Stimulated activated memory B cell treated with anti-CD40 and anti-IgM and Interleukin-4, amounts not matched to agents 10 μg/mL and 1 μg/mL and 100 μg/mL, for 72 hours (primary cell): ENCODE data around the gene CAMSAP1.
"Not testable (repeated sequence)": the region's sequence is repeated elsewhere in the genome, so short reads cannot be mapped to it uniquely, and the experiment has no call there.

ENCODE experiments used
- ATAC-seq: fragments of 150-1000 bp; cut with Tn5 transposase; 2 replicates; pipeline ENCODE4 v1.10.0; 2021
- H3K27ac Mint-ChIP-seq: one replicate; pipeline ENCODE4 v1.8.0; 2022; ENCODE audit warnings: mild to moderate bottlenecking, mixed read lengths
- H3K27me3 Mint-ChIP-seq: one replicate; pipeline ENCODE4 v1.8.0; 2022; ENCODE audit warnings: mixed read lengths
- H3K36me3 Mint-ChIP-seq: one replicate; pipeline ENCODE4 v1.8.0; 2022; ENCODE audit warnings: mixed read lengths
- H3K4me1 Mint-ChIP-seq: one replicate; pipeline ENCODE4 v1.8.0; 2022; ENCODE audit warnings: mixed read lengths
- H3K4me3 Mint-ChIP-seq: one replicate; pipeline ENCODE4 v1.8.0; 2022; ENCODE audit warnings: mild to moderate bottlenecking, moderate library complexity, mixed read lengths
- H3K9me3 Mint-ChIP-seq: one replicate; pipeline ENCODE4 v1.8.0; 2022; ENCODE audit warnings: mixed read lengths

Gene CAMSAP1

GRCh38 chr9:135914921-135915320 lies 7.6 kb upstream of the CAMSAP1 start:
- no peak overlapping the region for H3K4me3 Mint-ChIP-seq
- no peaks in the 10 kb centered on the region for H3K27me3 Mint-ChIP-seq
- H3K27ac Mint-ChIP-seq, result no peak overlapping the region
- ATAC-seq, result no peak
- H3K36me3 Mint-ChIP-seq, result peaks cover 88% of the 10 kb centered on the region
- H3K9me3 Mint-ChIP-seq, result peaks cover 18% of the 10 kb centered on the region
- H3K4me1 Mint-ChIP-seq, result peaks cover 34% of the 10 kb centered on the region

DNA sequence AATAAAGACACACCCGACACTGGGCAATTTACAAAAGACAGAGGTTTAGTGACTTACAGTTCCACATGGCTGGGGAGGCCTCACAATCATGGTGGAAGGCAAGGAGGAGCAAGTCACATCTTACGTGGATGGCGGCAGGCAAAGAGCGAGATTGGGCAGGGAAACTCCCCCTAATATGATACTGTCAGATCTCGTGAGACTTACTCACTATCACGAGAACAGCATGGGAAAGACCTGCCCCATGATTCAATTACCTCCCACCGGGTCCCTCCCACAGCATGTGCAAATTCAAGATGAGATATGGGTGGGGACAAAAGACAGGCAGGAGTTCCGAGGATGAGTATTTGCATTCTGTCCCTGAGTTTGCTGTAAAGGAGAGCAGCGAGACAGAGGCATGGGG lies 3.9 kb upstream of the CAMSAP1 start:
- peaks cover 42% of the 10 kb centered on the region for H3K4me1 Mint-ChIP-seq
- not testable (repeated sequence) for ATAC-seq, H3K4me3 Mint-ChIP-seq, H3K27me3 Mint-ChIP-seq
- H3K9me3 Mint-ChIP-seq, result peaks cover 11% of the 10 kb centered on the region
- H3K27ac Mint-ChIP-seq, result peak overlapping the region; percentile 61
- peaks cover 70% of the 10 kb centered on the region for H3K36me3 Mint-ChIP-seq

GRCh38 chr9:135910757-135911156 lies 3.4 kb upstream of the CAMSAP1 start:
- peak overlapping the region; percentile 61 for H3K27ac Mint-ChIP-seq
- H3K9me3 Mint-ChIP-seq, result peaks cover 11% of the 10 kb centered on the region
- H3K4me1 Mint-ChIP-seq, result peaks cover 47% of the 10 kb centered on the region
- H3K36me3 Mint-ChIP-seq, result peaks cover 66% of the 10 kb centered on the region
- ATAC-seq, result no peak
- no peaks in the 10 kb centered on the region for H3K27me3 Mint-ChIP-seq
- H3K4me3 Mint-ChIP-seq, result no peak overlapping the region

DNA sequence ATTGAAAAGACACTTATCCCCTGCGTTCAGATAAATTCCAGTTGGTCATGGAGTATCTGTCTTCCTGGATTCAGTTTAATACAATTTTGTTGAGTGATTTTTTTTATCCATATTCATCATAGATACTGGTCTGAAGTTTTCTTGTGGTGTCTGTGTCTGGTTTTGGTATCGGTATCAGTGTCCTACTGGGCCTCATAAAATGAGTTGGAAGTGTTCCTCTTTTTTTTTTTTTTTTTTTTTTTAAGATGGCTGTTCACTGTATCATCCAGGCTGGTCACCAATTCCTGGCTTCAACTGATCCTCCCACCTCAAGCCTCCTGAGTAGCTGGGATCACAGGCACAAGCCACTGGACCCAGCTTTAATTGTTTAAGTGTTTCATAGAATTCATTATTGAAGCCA lies 2.9 kb upstream of the CAMSAP1 start:
- ATAC-seq, result no peak
- Mint-ChIP-seq H3K27ac (peak overlapping the region; percentile 61), H3K9me3 (peaks cover 11% of the 10 kb centered on the region), H3K27me3 (no peaks in the 10 kb centered on the region), H3K4me3 (peak overlapping the region; percentile 36), H3K36me3 (peaks cover 64% of the 10 kb centered on the region), H3K4me1 (peaks cover 52% of the 10 kb centered on the region)

- Mint-ChIP-seq H3K4me1 (peaks cover 61% of the 10 kb centered on the region), H3K4me3 (peak overlapping the region; percentile 70)
These were observed 2.0 kb upstream of the CAMSAP1 start for GRCh38 chr9:135909371-135909770.

DNA sequence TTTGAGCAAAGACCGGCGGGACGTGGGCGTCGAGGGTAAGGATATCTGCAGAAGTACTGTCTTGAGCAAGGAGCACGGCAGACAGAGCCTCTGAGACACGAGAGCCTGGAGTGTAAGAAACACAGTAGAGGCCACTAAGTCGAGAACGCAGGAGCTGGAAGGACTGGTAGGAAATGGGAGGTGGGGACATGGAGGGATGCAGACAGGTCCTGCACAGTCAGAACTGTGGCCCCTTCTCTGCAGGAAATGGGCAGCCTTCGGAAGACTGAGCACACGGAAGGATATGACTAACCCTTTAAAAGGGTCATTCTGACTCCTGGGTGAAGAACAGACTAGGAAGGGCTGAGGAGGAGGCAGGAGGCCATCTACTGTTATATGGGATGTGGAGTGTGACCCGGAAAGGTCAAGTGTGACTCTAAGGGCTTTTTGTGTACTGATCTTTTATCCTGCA lies 1.4 kb upstream of the CAMSAP1 start:
- peaks cover 53% of the 10 kb centered on the region for H3K36me3 Mint-ChIP-seq
- peaks cover 66% of the 10 kb centered on the region for H3K4me1 Mint-ChIP-seq
- no peak for ATAC-seq
- H3K27me3 Mint-ChIP-seq, result no peaks in the 10 kb centered on the region
- H3K9me3 Mint-ChIP-seq, result peaks cover 10% of the 10 kb centered on the region
- H3K27ac Mint-ChIP-seq, result peak overlapping the region; percentile 61
- peak overlapping the region; percentile 70 for H3K4me3 Mint-ChIP-seq

More at GRCh38 chr9:135909371-135909770, 2.0 kb upstream of the CAMSAP1 start:
- Mint-ChIP-seq H3K9me3 (peaks cover 11% of the 10 kb centered on the region), H3K27ac (peak overlapping the region; percentile 61), H3K27me3 (no peaks in the 10 kb centered on the region), H3K36me3 (peaks cover 59% of the 10 kb centered on the region)
- ATAC-seq, result no peak

GRCh38 chr9:135908093-135908753 lies 877 bp upstream of the CAMSAP1 start:
- H3K36me3 Mint-ChIP-seq, result peaks cover 48% of the 10 kb centered on the region
- H3K9me3 Mint-ChIP-seq, result peaks cover 6% of the 10 kb centered on the region
- peaks cover 66% of the 10 kb centered on the region for H3K4me1 Mint-ChIP-seq
- H3K4me3 Mint-ChIP-seq, result peak overlapping the region; percentile 70
- no peaks in the 10 kb centered on the region for H3K27me3 Mint-ChIP-seq
- ATAC-seq, result no peak
- H3K27ac Mint-ChIP-seq, result peak overlapping the region; percentile 61

GRCh38 chr9:135907006-135907430 lies 328 bp downstream of the CAMSAP1 start:
- Mint-ChIP-seq H3K36me3 (peaks cover 45% of the 10 kb centered on the region), H3K4me1 (peaks cover 67% of the 10 kb centered on the region), H3K9me3 (peaks cover 6% of the 10 kb centered on the region), H3K4me3 (peak overlapping the region; percentile 67), H3K27ac (no peak overlapping the region), H3K27me3 (no peaks in the 10 kb centered on the region)
- ATAC-seq, result peak; percentile 39

GRCh38 chr9:135906291-135907005 lies 898 bp downstream of the CAMSAP1 start:
- Mint-ChIP-seq H3K27me3 (no peaks in the 10 kb centered on the region), H3K9me3 (peaks cover 5% of the 10 kb centered on the region), H3K36me3 (peaks cover 44% of the 10 kb centered on the region), H3K4me1 (peaks cover 67% of the 10 kb centered on the region), H3K4me3 (peak overlapping the region; percentile 68), H3K27ac (peak overlapping the region; percentile 59)
- peak; percentile 20 for ATAC-seq

DNA sequence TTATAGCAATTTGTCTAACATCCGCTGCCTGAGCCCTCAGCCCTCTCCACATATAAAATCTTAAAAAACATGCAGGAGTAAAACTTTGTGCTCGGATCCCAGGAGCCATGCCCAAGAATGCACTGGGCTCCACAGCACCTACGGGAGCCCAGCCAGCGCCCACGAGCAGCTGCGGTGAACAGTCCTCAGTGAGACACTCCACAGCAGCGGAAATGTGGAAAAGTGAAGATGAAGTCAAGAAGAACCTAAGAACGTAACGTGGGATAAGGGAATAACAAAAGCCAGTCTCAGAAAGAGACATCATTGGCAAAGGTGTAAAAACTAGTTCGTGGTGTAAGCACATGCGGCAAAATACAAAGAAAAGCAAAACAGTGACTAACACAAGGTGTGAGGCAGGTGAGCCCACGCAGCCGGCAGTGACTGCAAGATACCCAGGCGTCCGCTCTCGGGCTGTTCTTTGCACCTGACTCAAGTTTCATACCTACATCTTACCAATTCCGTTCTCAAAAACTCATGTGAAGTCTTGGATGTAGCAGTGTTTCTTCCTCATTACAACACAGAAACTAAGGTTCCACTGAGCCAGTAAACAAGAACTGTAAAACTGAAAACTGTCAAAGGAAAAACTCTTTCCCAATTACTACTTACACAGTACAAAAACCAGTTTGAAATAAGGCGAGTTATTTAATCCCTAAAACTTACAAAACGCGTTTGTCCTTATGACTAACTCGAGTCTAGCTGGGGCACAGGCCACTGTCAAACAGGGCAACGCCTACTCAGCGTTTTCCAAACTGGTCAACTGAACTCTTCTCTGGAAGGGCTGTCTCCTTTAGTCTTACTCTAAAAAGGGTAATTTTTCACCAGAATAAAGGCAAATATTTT lies 1.7 kb downstream of the CAMSAP1 start:
- H3K27ac Mint-ChIP-seq, result peak overlapping the region; percentile 59
- ATAC-seq, result no peak
- H3K9me3 Mint-ChIP-seq, result no peaks in the 10 kb centered on the region
- H3K36me3 Mint-ChIP-seq, result peaks cover 41% of the 10 kb centered on the region
- peaks cover 63% of the 10 kb centered on the region for H3K4me1 Mint-ChIP-seq
- H3K27me3 Mint-ChIP-seq, result no peaks in the 10 kb centered on the region
- H3K4me3 Mint-ChIP-seq, result peak overlapping the region; percentile 68

DNA sequence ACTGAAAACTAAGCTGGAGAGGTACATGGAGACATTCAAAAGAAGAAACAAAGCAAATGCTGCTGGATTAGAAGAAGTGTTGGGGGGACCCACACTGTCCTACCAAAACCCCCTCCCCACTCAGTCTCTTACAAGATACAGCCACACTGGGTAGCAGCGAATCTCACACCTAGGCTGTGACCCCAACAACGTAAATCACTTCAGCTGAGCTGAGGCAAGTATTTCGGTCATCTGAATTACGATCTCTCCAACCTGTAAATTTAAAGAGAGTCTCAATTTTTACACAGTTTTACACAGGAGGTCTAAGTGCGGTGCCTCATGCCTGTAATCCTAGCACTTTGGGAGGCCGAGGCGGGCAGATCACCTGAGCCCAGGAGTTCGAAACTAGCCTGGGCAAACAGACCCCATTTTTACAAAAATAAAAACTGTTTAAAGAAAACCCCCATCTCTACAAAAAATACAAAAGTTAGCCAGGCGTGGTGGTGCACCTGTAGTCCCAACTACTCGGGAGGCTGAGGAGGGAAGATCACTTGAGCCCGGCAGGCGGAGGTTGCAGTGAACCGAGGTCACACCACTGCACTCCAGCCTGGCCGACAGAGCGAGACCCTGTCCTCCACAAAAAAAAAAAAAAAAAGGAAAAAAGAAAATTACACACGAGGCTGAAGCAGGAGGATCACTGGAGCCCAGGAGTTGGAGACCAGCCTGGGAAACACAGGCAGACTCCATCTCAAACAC lies 3.4 kb downstream of the CAMSAP1 start:
- ATAC-seq, result no peak
- H3K4me1 Mint-ChIP-seq, result peaks cover 57% of the 10 kb centered on the region
- H3K36me3 Mint-ChIP-seq, result peaks cover 36% of the 10 kb centered on the region
- H3K27me3 Mint-ChIP-seq, result no peaks in the 10 kb centered on the region
- no peak overlapping the region for H3K27ac Mint-ChIP-seq
- peaks cover 4% of the 10 kb centered on the region for H3K9me3 Mint-ChIP-seq
- H3K4me3 Mint-ChIP-seq, result no peak overlapping the region

DNA sequence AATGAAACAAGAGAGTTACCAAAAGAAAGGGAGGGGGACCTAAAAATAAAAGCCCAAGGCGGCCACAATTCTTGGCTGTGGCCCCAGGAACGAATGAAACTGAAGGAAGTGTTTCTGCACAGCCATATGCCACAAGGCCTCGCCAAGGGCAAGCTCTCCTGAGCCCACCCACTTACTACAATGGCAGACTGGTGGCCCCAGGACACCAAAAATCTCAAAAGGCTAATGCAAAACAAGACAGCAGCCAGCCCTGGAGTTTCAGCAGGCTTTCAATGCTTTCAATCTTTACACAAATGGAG lies 4.0 kb downstream of the CAMSAP1 start:
- H3K4me1 Mint-ChIP-seq, result peaks cover 55% of the 10 kb centered on the region
- ATAC-seq, result no peak
- H3K27me3 Mint-ChIP-seq, result no peaks in the 10 kb centered on the region
- peaks cover 4% of the 10 kb centered on the region for H3K9me3 Mint-ChIP-seq
- H3K36me3 Mint-ChIP-seq, result peaks cover 34% of the 10 kb centered on the region
- no peak overlapping the region for H3K4me3 Mint-ChIP-seq
- no peak overlapping the region for H3K27ac Mint-ChIP-seq

- Mint-ChIP-seq H3K27ac (no peak overlapping the region), H3K9me3 (peaks cover 4% of the 10 kb centered on the region), H3K27me3 (no peaks in the 10 kb centered on the region), H3K4me3 (no peak overlapping the region), H3K36me3 (peaks cover 36% of the 10 kb centered on the region), H3K4me1 (peaks cover 57% of the 10 kb centered on the region)
- no peak for ATAC-seq
These were observed 4.5 kb downstream of the CAMSAP1 start for GRCh38 chr9:135902655-135903357.

DNA sequence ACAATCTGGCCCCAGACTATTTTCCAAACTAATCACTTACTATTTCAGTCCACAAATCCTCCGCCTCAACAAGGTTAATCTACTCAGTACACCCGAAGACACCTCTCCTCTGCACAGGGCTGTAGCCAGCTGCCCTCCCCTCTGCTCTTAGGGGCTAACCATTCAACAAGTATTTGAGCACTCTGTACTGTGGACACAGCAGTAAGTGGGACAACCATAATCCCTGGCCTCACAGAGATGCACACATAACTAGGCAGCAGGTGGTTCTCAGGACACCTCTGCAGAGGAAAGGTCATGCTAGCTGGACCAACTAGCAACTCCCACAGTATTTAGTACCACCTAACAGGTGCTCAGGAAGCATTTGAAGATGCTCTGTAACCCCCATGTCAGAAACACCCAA lies 5.5 kb downstream of the CAMSAP1 start:
- peaks cover 4% of the 10 kb centered on the region for H3K9me3 Mint-ChIP-seq
- peaks cover 38% of the 10 kb centered on the region for H3K36me3 Mint-ChIP-seq
- H3K4me1 Mint-ChIP-seq, result peaks cover 65% of the 10 kb centered on the region
- H3K27me3 Mint-ChIP-seq, result no peaks in the 10 kb centered on the region
- no peak overlapping the region for H3K4me3 Mint-ChIP-seq
- no peak overlapping the region for H3K27ac Mint-ChIP-seq
- no peak for ATAC-seq
